Measurements from ENCODE around the gene CSAG1. TPM values are rescaled to one million over a fixed set of nuclear protein-coding genes. Genes with fewer than 3 reads are reported as not detected.
"Not testable (repeated sequence)": the region's sequence is repeated elsewhere in the genome, so short reads cannot be mapped to it uniquely, and the experiment has no call there.

Gene CSAG1, protein sequence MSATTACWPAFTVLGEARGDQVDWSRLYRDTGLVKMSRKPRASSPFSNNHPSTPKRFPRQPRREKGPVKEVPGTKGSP
- not detected for total RNA-seq

DNA sequence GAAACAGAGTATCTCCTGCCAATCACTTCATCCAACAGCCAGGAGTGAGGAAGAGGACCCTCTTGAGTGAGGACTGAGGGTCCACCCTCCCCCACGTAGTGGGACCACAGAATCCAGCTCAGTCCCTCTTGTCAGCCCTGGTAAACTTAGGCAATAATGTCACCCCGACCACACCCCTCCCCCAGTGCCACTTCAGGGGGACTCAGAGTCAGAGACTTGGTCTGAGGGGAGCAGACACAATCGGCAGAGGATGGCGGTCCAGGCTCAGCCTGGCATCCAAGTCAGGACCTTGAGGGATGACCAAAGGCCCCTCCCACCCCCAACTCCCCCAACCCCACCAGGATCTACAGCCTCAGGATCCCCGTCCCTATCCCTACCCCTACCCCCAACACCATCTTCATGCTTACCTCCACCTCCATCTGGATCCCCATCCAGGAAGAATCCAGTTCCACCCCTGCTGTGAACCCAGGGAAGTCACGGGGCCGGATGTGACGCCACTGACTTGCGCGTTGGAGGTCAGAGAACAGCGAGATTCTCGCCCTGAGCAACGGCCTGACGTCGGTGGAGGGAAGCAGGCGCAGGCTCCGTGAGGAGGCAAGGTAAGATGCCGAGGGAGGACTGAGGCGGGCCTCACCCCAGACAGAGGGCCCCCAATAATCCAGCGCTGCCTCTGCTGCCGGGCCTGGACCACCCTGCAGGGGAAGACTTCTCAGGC is at the start of gene CSAG1, which contains the start of gene MAGEA12:
Gene CSAG1 (minus strand): TSS at position 461 of the 715 bp plus-strand sequence. CDS start 1,261 bp downstream, outside the sequence.
Gene MAGEA12 (plus strand): TSS at position 497 of the 715 bp plus-strand sequence. CDS start 2,405 bp downstream, outside the sequence.
- H3K9me3 ChIP-seq, result no peaks in the 10 kb centered on the region
- intact Hi-C loops (cut with DNase I), result no loop called here
- no peak within 1 kb of the TSS for H3K4me3 ChIP-seq
- 93% methylated on average over 6 of the region's 21 CpGs for whole genome bisulfite sequencing
- TF ChIP-seq POLR2A (IDR thresholded peaks at IDR 0.05), result no peak
- TF ChIP-seq CTCF (IDR thresholded peaks at IDR 0.05), result no peak
- TF ChIP-seq POLR2AphosphoS5 (IDR thresholded peaks at IDR 0.05), result no peak
- H3K4me1 ChIP-seq (replicated peaks), result no peaks in the 10 kb centered on the region
- H3K36me3 ChIP-seq, result no peaks in the 10 kb centered on the region
- no peak within 1 kb of the TSS for H3K27ac ChIP-seq
- H3K27me3 ChIP-seq (replicated peaks; ENCODE audit: insufficient read depth), result no peaks in the 10 kb centered on the region
- DNase-seq (ENCODE audit: low spot score), result no peak

DNA sequence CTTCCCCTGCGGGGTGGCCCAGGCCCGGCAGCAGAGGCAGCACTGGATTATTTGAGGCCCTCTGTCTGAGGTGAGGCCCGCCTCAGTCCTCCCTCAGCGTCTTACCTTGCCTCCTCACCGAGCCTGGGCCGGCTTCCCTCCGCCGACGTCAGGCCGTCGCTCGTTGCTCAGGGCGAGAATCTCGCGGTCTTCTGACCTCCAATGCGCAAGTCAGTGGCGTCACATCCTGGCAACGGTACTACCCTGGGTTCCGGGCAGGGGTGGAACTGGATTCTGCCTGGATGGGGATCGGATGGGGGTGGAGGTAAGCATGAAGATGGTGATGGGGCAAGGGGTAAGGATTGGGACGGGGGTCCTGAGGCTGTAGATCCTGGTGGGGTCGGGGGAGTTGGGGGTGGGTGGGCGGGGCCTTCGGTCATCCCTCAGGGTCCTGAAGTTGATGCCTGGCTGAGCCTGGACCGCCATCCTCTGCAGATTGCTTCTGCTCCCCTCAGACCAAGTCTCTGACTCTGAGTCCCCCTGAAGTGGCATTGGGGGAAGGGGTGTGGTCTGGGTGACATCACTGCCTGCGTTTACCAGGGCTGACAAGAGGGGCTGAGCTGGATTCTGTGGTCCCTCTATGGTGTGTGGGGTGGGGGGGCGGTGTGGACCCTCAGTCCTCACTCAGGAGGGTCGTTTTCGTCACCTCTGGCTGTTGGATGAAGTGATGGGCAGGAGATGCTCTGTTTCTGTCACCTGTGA is 36.2 kb upstream of the CSAG1 start, which contains the start of gene MAGEA6:
Gene MAGEA6 (minus strand): TSS at position 141 of the 741 bp plus-strand sequence. CDS start 2,039 bp downstream, outside the sequence.
- not testable (repeated sequence) for DNase-seq (ENCODE audit: low spot score)

GRCh38 chrX:152766562-152766961 is 33.0 kb upstream of the CSAG1 start:
- H3K4me1 ChIP-seq (replicated peaks); H3K4me3 ChIP-seq; DNase-seq (ENCODE audit: low spot score); H3K9me3 ChIP-seq; H3K27ac ChIP-seq; H3K36me3 ChIP-seq; intact Hi-C loops (cut with DNase I); H3K27me3 ChIP-seq (replicated peaks; ENCODE audit: insufficient read depth): not testable (repeated sequence)
- 91% methylated on average over 8 of the region's 9 CpGs for WGBS

More for the DNA sequence above, 36.2 kb upstream of the CSAG1 start, which contains the start of gene MAGEA6:
- H3K27me3 ChIP-seq (replicated peaks; ENCODE audit: insufficient read depth); intact Hi-C loops (cut with DNase I); H3K27ac ChIP-seq; H3K4me3 ChIP-seq; H3K9me3 ChIP-seq; H3K4me1 ChIP-seq (replicated peaks); H3K36me3 ChIP-seq: not testable (repeated sequence)
- no CpG with 5 or more reads among the region's 29 CpGs for WGBS

GRCh38 chrX:152761582-152761981 is 28.1 kb upstream of the CSAG1 start:
- H3K27ac ChIP-seq; H3K27me3 ChIP-seq (replicated peaks; ENCODE audit: insufficient read depth); H3K9me3 ChIP-seq; H3K36me3 ChIP-seq; H3K4me1 ChIP-seq (replicated peaks); DNase-seq (ENCODE audit: low spot score); intact Hi-C loops (cut with DNase I); H3K4me3 ChIP-seq: not testable (repeated sequence)
- no CpG with 5 or more reads among the region's 7 CpGs for WGBS

DNA sequence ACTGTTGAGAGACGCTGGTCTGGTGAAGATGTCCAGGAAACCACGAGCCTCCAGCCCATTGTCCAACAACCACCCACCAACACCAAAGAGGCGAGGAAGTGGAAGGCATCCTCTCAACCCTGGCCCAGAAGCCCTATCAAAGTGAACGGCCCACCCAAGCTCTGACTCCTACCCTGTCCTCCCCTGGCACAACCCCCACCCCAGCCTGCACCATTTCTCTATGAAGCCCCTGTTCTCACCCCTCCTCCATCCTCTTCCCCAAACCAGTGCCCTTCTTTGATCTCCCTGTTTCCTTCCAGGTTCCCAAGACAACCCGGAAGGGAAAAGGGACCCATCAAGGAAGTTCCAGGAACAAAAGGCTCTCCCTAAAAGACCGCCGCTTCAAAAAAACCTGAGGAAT is 26.0 kb upstream of the CSAG1 start:
- intact Hi-C loops (cut with DNase I); H3K4me1 ChIP-seq (replicated peaks); H3K36me3 ChIP-seq; H3K27ac ChIP-seq; DNase-seq (ENCODE audit: low spot score); H3K9me3 ChIP-seq; H3K27me3 ChIP-seq (replicated peaks; ENCODE audit: insufficient read depth); H3K4me3 ChIP-seq: not testable (repeated sequence)
- 100% methylated on average over 1 of the region's 7 CpGs for WGBS

GRCh38 chrX:152758918-152759317 is 25.4 kb upstream of the CSAG1 start, which contains the start of gene CSAG3:
CSAG3 (plus strand) TSS chrX:152759218.
- H3K4me3 ChIP-seq; DNase-seq (ENCODE audit: low spot score); H3K9me3 ChIP-seq; H3K27me3 ChIP-seq (replicated peaks; ENCODE audit: insufficient read depth); H3K4me1 ChIP-seq (replicated peaks); H3K27ac ChIP-seq; H3K36me3 ChIP-seq; intact Hi-C loops (cut with DNase I): not testable (repeated sequence)
- WGBS, result no CpG with 5 or more reads among the region's 2 CpGs

DNA sequence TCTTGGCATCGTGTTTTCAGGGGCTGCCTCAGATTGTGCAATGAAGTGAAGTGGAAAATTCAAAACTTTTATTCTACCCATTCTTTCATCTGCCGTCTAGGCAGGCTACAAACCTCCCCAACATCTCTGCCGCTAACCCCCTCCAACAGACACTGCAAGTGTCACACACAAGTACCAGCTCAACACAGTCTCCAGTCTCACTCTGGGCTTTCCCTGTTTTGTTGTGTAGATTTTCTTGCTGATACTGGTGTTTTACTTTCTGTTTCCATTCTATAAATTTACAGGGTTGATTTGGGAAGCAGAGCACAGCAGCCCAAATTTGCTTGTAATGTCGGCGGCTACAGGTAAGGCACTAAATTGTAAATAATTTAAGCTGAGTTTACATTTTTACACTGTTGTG is 21.4 kb upstream of the CSAG1 start:
- H3K4me1 ChIP-seq (replicated peaks); H3K27ac ChIP-seq; H3K36me3 ChIP-seq; H3K9me3 ChIP-seq; H3K4me3 ChIP-seq; intact Hi-C loops (cut with DNase I); H3K27me3 ChIP-seq (replicated peaks; ENCODE audit: insufficient read depth); DNase-seq (ENCODE audit: low spot score): not testable (repeated sequence)
- WGBS, result no CpG with 5 or more reads among the region's 5 CpGs

GRCh38 chrX:152753686-152754650 is 20.4 kb upstream of the CSAG1 start, which contains the start of gene MAGEA2:
MAGEA2 (minus strand) TSS chrX:152753842; CDS start chrX:152751363, 2,479 bp downstream.
- H3K4me1 ChIP-seq (replicated peaks); H3K27ac ChIP-seq; H3K9me3 ChIP-seq; intact Hi-C loops (cut with DNase I); H3K4me3 ChIP-seq; H3K36me3 ChIP-seq; H3K27me3 ChIP-seq (replicated peaks; ENCODE audit: insufficient read depth); DNase-seq (ENCODE audit: low spot score): not testable (repeated sequence)
- WGBS, result no CpG with 5 or more reads among the region's 35 CpGs
